NT2/D1 (cell line): ENCODE measurements around the gene CKS2.

Experiments used
- DNase-seq: peaks from one replicate; pipeline ENCODE4 v3.0.0-alpha.2; 2011; ENCODE audit warnings: low read depth, low spot score
- H3K27me3 ChIP-seq: 2 replicates; pipeline ENCODE4 v1.6.0; 2011; ENCODE audit warnings: mild to moderate bottlenecking; ENCODE audit not compliant: insufficient read length, insufficient read depth
- H3K36me3 ChIP-seq: 2 replicates; pipeline ENCODE4 v1.6.1; 2011; ENCODE audit warnings: mild to moderate bottlenecking, low read length, mixed read lengths; ENCODE audit not compliant: insufficient read depth, insufficient read length
- H3K4me1 ChIP-seq: 2 replicates; pipeline ENCODE4 v1.5.1; 2011; ENCODE audit not compliant: insufficient read depth, insufficient read length
- H3K4me3 ChIP-seq: 2 replicates; pipeline ENCODE4 v1.5.1; 2011; ENCODE audit warnings: low read depth; ENCODE audit not compliant: insufficient read length
- H3K9ac ChIP-seq: 2 replicates; pipeline ENCODE4 v1.6.0; 2011; ENCODE audit warnings: low read depth; ENCODE audit not compliant: insufficient read length
- H3K9me3 ChIP-seq: 2 replicates; pipeline ENCODE4 v1.5.1; 2011; ENCODE audit warnings: mild to moderate bottlenecking, low read length; ENCODE audit not compliant: insufficient read depth
- SUZ12 ChIP-seq: IDR thresholded peaks from 2 replicates; pipeline ENCODE4 v1.6.1; 2011; ENCODE audit not compliant: insufficient read length, insufficient read depth; ENCODE audit errors: extremely low read depth
- YY1 ChIP-seq: IDR thresholded peaks from 2 replicates; pipeline ENCODE4 v1.6.1; 2011; ENCODE audit not compliant: insufficient read length, insufficient read depth
- ZNF274 ChIP-seq: IDR thresholded peaks from 2 replicates; pipeline ENCODE4 v1.6.1; 2011; ENCODE audit warnings: mild to moderate bottlenecking, low read depth, low read length

Gene CKS2

GRCh38 chr9:89345476-89345875 lies 34.5 kb downstream of the CKS2 start:
- Histone ChIP-seq H3K36me3 (peaks cover 96% of the 10 kb centered on the region), H3K9ac (no peak overlapping the region), H3K4me3 (no peak overlapping the region), H3K9me3 (no peaks in the 10 kb centered on the region), H3K4me1 (no peaks in the 10 kb centered on the region), H3K27me3 (no peaks in the 10 kb centered on the region)
- TF ChIP-seq ZNF274: no peak
- no peak for TF ChIP-seq YY1
- TF ChIP-seq SUZ12: no peak
- DNase-seq: no peak

GRCh38 chr9:89346696-89347095 lies 35.7 kb downstream of the CKS2 start:
- Histone ChIP-seq H3K27me3 (no peaks in the 10 kb centered on the region), H3K9me3 (no peaks in the 10 kb centered on the region), H3K4me3 (no peak overlapping the region), H3K36me3 (peaks cover 96% of the 10 kb centered on the region), H3K9ac (no peak overlapping the region), H3K4me1 (no peaks in the 10 kb centered on the region)
- DNase-seq: no peak
- TF ChIP-seq ZNF274 (no peak), SUZ12 (no peak), YY1 (no peak)

- H3K4me1 ChIP-seq: no peaks in the 10 kb centered on the region
- no peak overlapping the region for H3K4me3 ChIP-seq
- no peaks in the 10 kb centered on the region for H3K27me3 ChIP-seq
- TF ChIP-seq YY1: no peak
- no peak for DNase-seq
- H3K9me3 ChIP-seq: no peaks in the 10 kb centered on the region
- H3K9ac ChIP-seq: no peak overlapping the region
- peaks cover 96% of the 10 kb centered on the region for H3K36me3 ChIP-seq
Observed at GRCh38 chr9:89347651-89348050, 36.7 kb downstream of the CKS2 start.

DNA sequence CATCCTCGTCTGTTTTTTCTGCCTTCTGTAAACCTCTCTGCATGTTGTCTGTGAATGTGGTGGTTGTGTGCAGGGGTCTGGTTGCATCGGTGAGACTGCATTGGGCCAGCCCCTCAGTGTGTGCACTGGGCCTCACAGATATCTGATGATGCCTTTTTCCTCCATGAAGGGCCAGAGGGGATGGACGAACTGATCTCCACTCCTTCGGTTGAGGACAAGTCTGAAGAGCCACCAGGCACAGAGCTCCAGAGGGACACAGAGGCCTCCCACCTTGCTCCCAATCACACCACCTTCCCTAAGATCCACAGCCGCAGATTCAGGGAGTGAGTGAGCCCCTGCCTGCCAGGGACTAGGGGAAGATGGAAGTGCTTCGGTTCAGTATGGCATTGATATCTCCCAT lies 38.6 kb downstream of the CKS2 start:
- no peak for DNase-seq
- H3K4me3 ChIP-seq: no peak overlapping the region
- H3K27me3 ChIP-seq: no peaks in the 10 kb centered on the region
- no peak overlapping the region for H3K9ac ChIP-seq
- H3K36me3 ChIP-seq: peaks cover 98% of the 10 kb centered on the region
- H3K4me1 ChIP-seq: no peaks in the 10 kb centered on the region
- H3K9me3 ChIP-seq: no peaks in the 10 kb centered on the region
- no peak for TF ChIP-seq YY1
- no peak for TF ChIP-seq ZNF274
- no peak for TF ChIP-seq SUZ12

DNA sequence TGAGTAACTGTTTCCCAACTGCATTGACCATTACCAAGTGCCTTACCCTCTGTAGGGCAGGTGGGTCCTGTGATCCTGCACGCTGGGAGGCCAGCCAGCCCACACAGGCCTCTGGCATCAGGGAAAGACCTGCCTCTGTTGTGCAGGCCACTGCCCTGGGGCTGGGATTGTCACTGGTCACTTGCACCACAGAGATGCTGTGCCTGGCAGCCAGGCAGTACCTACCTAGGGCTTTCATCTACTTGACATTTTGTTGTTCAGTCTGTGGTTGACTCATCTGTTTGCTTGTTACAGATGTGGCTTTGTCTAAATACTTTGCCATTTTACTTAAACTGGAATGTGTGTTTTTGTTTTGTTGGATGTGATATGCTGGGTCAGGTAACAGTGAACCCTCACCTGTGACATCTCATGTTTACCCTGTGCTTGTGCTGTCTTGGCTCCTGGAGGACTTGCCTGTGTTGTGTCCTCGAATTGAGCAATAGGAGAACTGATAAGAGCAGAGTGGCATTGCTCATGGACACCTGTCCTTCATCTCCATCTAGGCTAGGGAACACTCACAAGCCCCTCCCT lies 40.1 kb downstream of the CKS2 start:
- Histone ChIP-seq H3K27me3 (no peaks in the 10 kb centered on the region), H3K9ac (no peak overlapping the region), H3K36me3 (peaks cover 96% of the 10 kb centered on the region), H3K9me3 (no peaks in the 10 kb centered on the region), H3K4me3 (no peak overlapping the region), H3K4me1 (no peaks in the 10 kb centered on the region)
- no peak for DNase-seq
- TF ChIP-seq YY1 (no peak), SUZ12 (no peak), ZNF274 (no peak)

GRCh38 chr9:89351584-89352300 lies 40.7 kb downstream of the CKS2 start:
- H3K36me3 ChIP-seq: peaks cover 96% of the 10 kb centered on the region
- H3K9me3 ChIP-seq: no peaks in the 10 kb centered on the region
- H3K9ac ChIP-seq: no peak overlapping the region
- H3K4me3 ChIP-seq: no peak overlapping the region
- no peaks in the 10 kb centered on the region for H3K4me1 ChIP-seq
- H3K27me3 ChIP-seq: no peaks in the 10 kb centered on the region
- TF ChIP-seq ZNF274: no peak
- TF ChIP-seq YY1: no peak
- TF ChIP-seq SUZ12: no peak
- no peak for DNase-seq

- Histone ChIP-seq H3K36me3 (peaks cover 98% of the 10 kb centered on the region), H3K9ac (no peak overlapping the region), H3K4me3 (no peak overlapping the region)
Observed at GRCh38 chr9:89352451-89352850, 41.5 kb downstream of the CKS2 start.

More at GRCh38 chr9:89352451-89352850, 41.5 kb downstream of the CKS2 start:
- no peak for DNase-seq
- TF ChIP-seq YY1: no peak
- TF ChIP-seq ZNF274: no peak
- no peak for TF ChIP-seq SUZ12
- Histone ChIP-seq H3K27me3 (no peaks in the 10 kb centered on the region), H3K4me1 (no peaks in the 10 kb centered on the region), H3K9me3 (no peaks in the 10 kb centered on the region)
